H9 (cell line): ENCODE results near the gene GGA2. TPM values are rescaled to one million over a fixed set of nuclear protein-coding genes. Genes with fewer than 3 reads are reported as not detected.

Experiments
- DNase-seq: peaks from one replicate; pipeline ENCODE4 v3.0.0-alpha.2; 2017
- H2AFZ ChIP-seq: one replicate; pipeline ENCODE4 v1.6.1; 2013; ENCODE audit warnings: mild to moderate bottlenecking, low read length, control low read depth, moderate library complexity
- H2AK5ac ChIP-seq: 2 replicates; pipeline ENCODE4 v1.6.1; 2013; ENCODE audit warnings: low read length, control low read depth, mixed read lengths; ENCODE audit not compliant: insufficient read length
- H2BK120ac ChIP-seq: one replicate; pipeline ENCODE4 v1.6.1; 2013; ENCODE audit warnings: low read depth, mild to moderate bottlenecking, low read length, control low read depth, inconsistent platforms; ENCODE audit not compliant: poor library complexity, severe bottlenecking
- H2BK12ac ChIP-seq: 2 replicates; pipeline ENCODE4 v1.6.1; 2013; ENCODE audit warnings: low read length, control low read depth, mixed read lengths, low read depth; ENCODE audit not compliant: insufficient read length
- H2BK15ac ChIP-seq: 2 replicates; pipeline ENCODE4 v1.6.1; 2013; ENCODE audit warnings: low read depth, low read length, control low read depth
- H2BK20ac ChIP-seq: one replicate; pipeline ENCODE4 v1.6.1; 2013; ENCODE audit warnings: low read depth, mild to moderate bottlenecking, low read length, control low read depth, inconsistent platforms; ENCODE audit not compliant: poor library complexity, severe bottlenecking
- H2BK5ac ChIP-seq: 2 replicates; pipeline ENCODE4 v1.6.1; 2013; ENCODE audit warnings: low read length, control low read depth, mixed read lengths; ENCODE audit not compliant: insufficient read length
- H3K14ac ChIP-seq: 2 replicates; pipeline ENCODE4 v1.6.1; 2013; ENCODE audit warnings: low read length, control low read depth; ENCODE audit not compliant: insufficient read depth
- H3K18ac ChIP-seq: 2 replicates; pipeline ENCODE4 v1.6.1; 2013; ENCODE audit warnings: low read depth, mild to moderate bottlenecking, mixed read lengths, low read length, control low read depth; ENCODE audit not compliant: insufficient read length
- H3K23ac ChIP-seq: 2 replicates; pipeline ENCODE4 v1.6.1; 2013; ENCODE audit warnings: low read length, control low read depth, mixed read lengths, low read depth; ENCODE audit not compliant: insufficient read length
- H3K23me2 ChIP-seq: 2 replicates; pipeline ENCODE4 v1.6.1; 2013; ENCODE audit warnings: low read depth, mild to moderate bottlenecking, mixed read lengths, low read length, control low read depth; ENCODE audit not compliant: insufficient read length, poor library complexity, severe bottlenecking
- H3K27ac ChIP-seq: 2 replicates; pipeline ENCODE4 v1.5.1; 2013; ENCODE audit warnings: low read length, control low read depth, mixed read lengths, low read depth; ENCODE audit not compliant: insufficient read length
- H3K27me3 ChIP-seq: 2 replicates; pipeline ENCODE4 v1.6.1; 2013; ENCODE audit warnings: low read length, control low read depth, inconsistent platforms; ENCODE audit not compliant: insufficient read depth
- H3K4ac ChIP-seq: 2 replicates; pipeline ENCODE4 v1.6.1; 2013; ENCODE audit warnings: low read depth, mild to moderate bottlenecking, control low read depth, inconsistent platforms, low read length, moderate library complexity
- H3K4me1 ChIP-seq: 2 replicates; pipeline ENCODE4 v1.6.1; 2013; ENCODE audit warnings: low read length, control low read depth, inconsistent platforms; ENCODE audit not compliant: insufficient read depth
- H3K4me2 ChIP-seq: 2 replicates; pipeline ENCODE4 v1.6.1; 2013; ENCODE audit warnings: low read length, control low read depth, mixed read lengths; ENCODE audit not compliant: insufficient read length, insufficient read depth
- H3K56ac ChIP-seq: 2 replicates; pipeline ENCODE4 v1.6.1; 2013; ENCODE audit warnings: low read depth, mild to moderate bottlenecking, mixed read lengths, low read length, control low read depth; ENCODE audit not compliant: insufficient read length
- H3K79me1 ChIP-seq: 2 replicates; pipeline ENCODE4 v1.6.1; 2013; ENCODE audit warnings: low read depth, mild to moderate bottlenecking, moderate library complexity, low read length, control low read depth, inconsistent platforms; ENCODE audit not compliant: insufficient read depth, poor library complexity, severe bottlenecking
- H3K79me2 ChIP-seq: 2 replicates; pipeline ENCODE4 v1.6.1; 2013; ENCODE audit warnings: low read length, control low read depth, inconsistent platforms; ENCODE audit not compliant: insufficient read depth
- H3K9ac ChIP-seq: 2 replicates; pipeline ENCODE4 v1.6.1; 2013; ENCODE audit warnings: low read length, control low read depth, mixed read lengths; ENCODE audit not compliant: insufficient read length; ENCODE audit errors: extremely low read depth
- H3K9me3 ChIP-seq: one replicate; pipeline ENCODE4 v1.6.1; 2013; ENCODE audit warnings: low read depth, low read length, inconsistent platforms; ENCODE audit not compliant: control insufficient read depth
- H3T11ph ChIP-seq: one replicate; pipeline ENCODE4 v1.6.1; 2013; ENCODE audit warnings: mild to moderate bottlenecking, low read length, control low read depth, inconsistent platforms
- H4K20me1 ChIP-seq: one replicate; pipeline ENCODE4 v1.6.1; 2013; ENCODE audit not compliant: control insufficient read depth, insufficient read length, insufficient read depth
- H4K5ac ChIP-seq: 2 replicates; pipeline ENCODE4 v1.6.1; 2013; ENCODE audit warnings: low read depth, mild to moderate bottlenecking, mixed read lengths, low read length, control low read depth; ENCODE audit not compliant: insufficient read length
- H4K8ac ChIP-seq: replicated peaks from 2 replicates; pipeline ENCODE4 v1.6.1; 2013; ENCODE audit warnings: low read length, control low read depth, mixed read lengths, low read depth; ENCODE audit not compliant: insufficient read length
- H4K91ac ChIP-seq: 2 replicates; pipeline ENCODE4 v1.6.1; 2013; ENCODE audit warnings: low read depth, mild to moderate bottlenecking, moderate library complexity, mixed read lengths, low read length, control low read depth; ENCODE audit not compliant: insufficient read length
- H3K27ac Mint-ChIP-seq, 3 experiments: 2 replicates in 2 of 3; 3 replicates in 1 of 3; pipeline ENCODE4 v1.8.0; 2020 to 2021; ENCODE audit warnings: mixed read lengths in 3 of 3, mild to moderate bottlenecking in 1 of 3, moderate library complexity in 1 of 3
- H3K27me3 Mint-ChIP-seq: 2 replicates; pipeline ENCODE4 v1.8.0; 2021; ENCODE audit warnings: low read depth, mild to moderate bottlenecking, moderate library complexity, mixed read lengths
- H3K36me3 Mint-ChIP-seq, 3 experiments: 2 replicates in 2 of 3; 3 replicates in 1 of 3; pipeline ENCODE4 v1.8.0; 2020 to 2021; ENCODE audit warnings: low read depth in 3 of 3, mixed read lengths in 3 of 3; ENCODE audit not compliant: insufficient read depth in 1 of 3
- H3K4me1 Mint-ChIP-seq, 2 experiments: 2 replicates each; pipeline ENCODE4 v1.8.0; 2020; ENCODE audit warnings: mixed read lengths in 2 of 2
- H3K4me3 Mint-ChIP-seq, 2 experiments: 2 replicates in 1 of 2; 3 replicates in 1 of 2; pipeline ENCODE4 v1.8.0; 2020 to 2021; ENCODE audit warnings: mild to moderate bottlenecking in 2 of 2, mixed read lengths in 2 of 2, moderate library complexity in 1 of 2
- H3K9me3 Mint-ChIP-seq, 2 experiments: 2 replicates in 1 of 2; 3 replicates in 1 of 2; pipeline ENCODE4 v1.8.0; 2020; ENCODE audit warnings: mild to moderate bottlenecking in 2 of 2, mixed read lengths in 2 of 2, moderate library complexity in 1 of 2
- CTCF ChIP-seq: fragments of 200-600 bp; sonication (generic); conservative IDR thresholded peaks from 3 replicates; pipeline ENCODE4 v1.8.0; 2021; ENCODE audit warnings: antibody characterized with exemption, mild to moderate bottlenecking
- WGBS: extraction: QIAGEN DNeasy Blood & Tissue Kit; methylation state at CpG from one replicate; pipeline ENCODE4 v1.1.7; 2013; ENCODE audit warnings: missing lambda C conversion rate, low lambda C conversion rate, mixed read lengths; ENCODE audit not compliant: insufficient read length; ENCODE audit errors: extremely low coverage; 5-methylcytosine and 5-hydroxymethylcytosine counted together
- total RNA-seq: library from RNA; stranded (reverse); gene quantifications from 2 replicates; pipeline ENCODE4 v1.2.1, GENCODE V29; 2021

GGA2 gene
- total RNA-seq, 1 experiment from 2014 or later: 143 TPM

- no peak overlapping the region for H2BK15ac ChIP-seq
- no peak overlapping the region for H2BK12ac ChIP-seq
- Mint-ChIP-seq H3K4me1 (peaks cover 0 to 9% of the 10 kb centered on the region in 2 experiments; a peak in 3 of 4 replicates), H3K9me3 (no peaks in the 10 kb centered on the region), H3K27me3 (no peaks in the 10 kb centered on the region), H3K27ac (peak overlapping the region in 1 of 3 experiments; percentile 64; a peak in 1 of 7 replicates), H3K4me3 (no peak overlapping the region), H3K36me3 (peaks cover 21 to 65% (median 46%) of the 10 kb centered on the region in 3 experiments; a peak in 6 of 7 replicates)
- no peak for DNase-seq
- H3K79me1 ChIP-seq: no peaks in the 10 kb centered on the region
- H3K9me3 ChIP-seq: no peaks in the 10 kb centered on the region
- H2AK5ac ChIP-seq: no peak overlapping the region
- H3K79me2 ChIP-seq: no peaks in the 10 kb centered on the region
- H4K8ac ChIP-seq: no peak overlapping the region
- no peak overlapping the region for H3K27ac ChIP-seq
- no peak overlapping the region for H4K91ac ChIP-seq
- H2BK120ac ChIP-seq: no peak overlapping the region
- no peaks in the 10 kb centered on the region; the same call in 1 of the 2 replicates for H3K4me1 ChIP-seq
- H3K14ac ChIP-seq: no peak overlapping the region
- H3K56ac ChIP-seq: no peak overlapping the region
- H4K5ac ChIP-seq: no peak overlapping the region
- H3K18ac ChIP-seq: no peak overlapping the region
- no peak overlapping the region for H2AFZ ChIP-seq
- no peaks in the 10 kb centered on the region for H3K27me3 ChIP-seq
- no peak overlapping the region for H3K23ac ChIP-seq
- no peak overlapping the region for H2BK20ac ChIP-seq
- H3K4me2 ChIP-seq: no peak overlapping the region
- H3K23me2 ChIP-seq: no peaks in the 10 kb centered on the region
- H3K4ac ChIP-seq: no peak overlapping the region
- no peak overlapping the region for H3K9ac ChIP-seq
- no peak overlapping the region for H3T11ph ChIP-seq
- no CpG with 5 or more reads among the region's 6 CpGs for WGBS
- H2BK5ac ChIP-seq: no peak overlapping the region
- H4K20me1 ChIP-seq: no peaks in the 10 kb centered on the region
- no peak for TF ChIP-seq CTCF
Observed at GRCh38 chr16:23552161-23552560, 41.9 kb upstream of the GGA2 start.
